GM18861 (cell line): Measurements from ENCODE around the gene TAL1.
"Not testable (repeated sequence)": the region's sequence is repeated elsewhere in the genome, so short reads cannot be mapped to it uniquely, and the experiment has no call there.

Experiments
- ATAC-seq: cut with Tn5 transposase; IDR thresholded peaks from one replicate; pipeline ENCODE4 v1.9.1; 2021; ENCODE audit not compliant: unreplicated experiment

The TAL1 gene

DNA sequence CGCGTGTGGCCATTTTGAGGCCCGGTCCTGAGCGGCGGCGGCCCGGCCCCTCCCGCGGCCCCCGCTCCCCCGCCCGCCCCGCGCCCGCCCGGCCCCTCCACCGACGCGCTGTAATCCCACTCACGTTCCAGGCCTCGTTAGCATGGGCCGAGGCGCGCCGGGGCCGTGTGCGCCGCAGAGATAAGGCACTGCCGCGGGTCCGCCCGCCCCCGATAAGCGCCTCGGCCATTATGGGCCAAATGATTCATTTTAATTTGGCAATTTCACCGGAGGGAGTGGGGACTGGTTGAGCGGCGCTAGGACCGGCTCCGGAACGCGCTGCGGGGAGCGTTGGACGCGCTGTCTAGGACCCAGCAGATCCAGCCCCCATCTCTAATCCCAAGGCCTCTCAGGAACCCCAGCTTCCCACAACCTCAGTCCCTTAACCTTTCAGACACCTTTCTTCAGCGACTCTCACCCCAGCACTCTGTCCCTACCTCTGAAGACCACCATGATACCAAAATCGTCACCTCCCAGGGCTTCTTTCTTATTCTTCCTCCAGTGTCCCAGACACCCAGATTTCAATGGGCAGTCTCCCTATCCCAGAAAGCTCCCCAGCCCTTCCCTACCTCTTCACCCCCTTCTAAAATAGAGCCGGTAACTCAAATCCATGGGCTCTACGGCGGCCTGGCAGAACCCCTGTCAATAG is at the start of gene TAL1:
TSS of gene TAL1 (minus strand) at position 39 of the 688 bp plus-strand sequence. CDS start 6,337 bp downstream, outside the sequence.
- no peak for ATAC-seq

DNA sequence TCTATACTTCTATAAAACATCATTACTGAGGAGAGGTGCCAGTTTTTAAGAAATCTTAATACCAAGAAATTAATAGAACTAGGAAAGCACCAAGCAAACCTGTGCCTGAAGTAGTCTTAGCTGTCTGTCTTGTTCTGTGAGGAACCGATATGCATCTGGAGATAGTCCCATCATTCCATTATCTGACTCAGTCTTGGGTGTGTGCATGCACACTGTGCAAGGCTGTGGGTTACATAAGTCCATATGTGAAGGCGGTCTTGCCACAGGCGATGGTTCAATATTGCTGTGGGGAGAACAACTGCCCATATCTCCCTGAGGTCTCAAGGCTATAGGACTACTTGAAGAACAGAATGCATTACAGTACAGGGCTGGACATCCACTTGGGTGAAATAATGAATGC is 48.1 kb upstream of the TAL1 start:
- no peak for ATAC-seq

DNA sequence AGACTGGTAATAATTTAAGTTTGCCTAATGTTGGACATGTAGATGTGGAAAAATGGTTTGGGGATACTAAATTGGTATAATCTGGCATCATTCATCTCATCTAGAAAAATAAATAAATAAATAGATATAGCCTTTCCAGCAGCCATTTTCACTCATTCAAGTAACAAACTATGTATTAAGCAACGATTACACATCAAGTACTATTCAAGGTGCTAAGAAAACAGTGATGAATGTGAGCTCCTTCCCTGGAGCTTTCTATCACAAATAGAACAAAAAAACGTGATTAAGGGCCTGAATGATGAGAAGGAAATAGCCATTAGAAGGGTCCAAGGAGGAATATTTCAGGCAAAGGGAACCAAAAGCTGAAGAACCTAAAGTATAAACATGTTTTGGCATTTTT is 44.8 kb upstream of the TAL1 start:
- ATAC-seq = no peak

DNA sequence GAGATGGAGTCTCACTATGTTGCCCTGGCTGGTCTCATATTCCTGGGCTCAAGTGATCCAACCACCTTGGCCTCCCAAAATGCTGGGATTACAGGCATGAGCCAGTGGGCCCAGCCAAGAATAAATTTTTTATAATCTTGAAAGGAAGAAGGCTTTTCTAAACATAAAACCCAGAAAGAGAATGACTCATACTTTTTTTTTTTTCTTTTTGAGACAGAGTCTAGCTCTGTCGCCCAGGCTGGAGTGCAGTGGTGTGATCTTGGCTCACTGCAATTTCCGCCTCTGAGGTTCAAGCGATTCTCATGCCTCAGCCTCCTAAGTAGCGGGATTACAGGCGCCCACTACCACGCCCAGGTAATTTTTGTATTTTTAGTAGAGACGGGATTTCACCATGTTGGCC is 43.8 kb upstream of the TAL1 start:
- not testable (repeated sequence) for ATAC-seq

DNA sequence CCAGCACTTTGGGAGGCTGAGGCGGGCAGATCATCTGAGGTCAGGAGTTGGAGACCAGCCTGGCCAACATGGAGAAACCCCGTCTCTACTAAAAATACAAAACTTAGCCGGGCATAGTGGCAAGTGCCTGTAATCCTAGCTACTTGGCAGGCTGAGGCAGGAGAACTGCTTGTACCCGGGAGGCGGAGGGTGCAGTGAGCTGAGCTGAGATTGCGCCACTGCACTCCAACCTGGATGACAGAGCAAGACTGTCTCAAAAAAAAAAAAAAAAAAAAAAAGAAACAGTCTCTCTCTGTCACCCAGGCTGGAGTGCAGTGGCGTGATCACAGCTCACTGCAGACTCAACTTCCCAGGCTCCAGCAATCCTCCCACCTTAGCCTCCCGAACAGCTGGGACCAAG is 33.5 kb upstream of the TAL1 start:
- not testable (repeated sequence) for ATAC-seq

DNA sequence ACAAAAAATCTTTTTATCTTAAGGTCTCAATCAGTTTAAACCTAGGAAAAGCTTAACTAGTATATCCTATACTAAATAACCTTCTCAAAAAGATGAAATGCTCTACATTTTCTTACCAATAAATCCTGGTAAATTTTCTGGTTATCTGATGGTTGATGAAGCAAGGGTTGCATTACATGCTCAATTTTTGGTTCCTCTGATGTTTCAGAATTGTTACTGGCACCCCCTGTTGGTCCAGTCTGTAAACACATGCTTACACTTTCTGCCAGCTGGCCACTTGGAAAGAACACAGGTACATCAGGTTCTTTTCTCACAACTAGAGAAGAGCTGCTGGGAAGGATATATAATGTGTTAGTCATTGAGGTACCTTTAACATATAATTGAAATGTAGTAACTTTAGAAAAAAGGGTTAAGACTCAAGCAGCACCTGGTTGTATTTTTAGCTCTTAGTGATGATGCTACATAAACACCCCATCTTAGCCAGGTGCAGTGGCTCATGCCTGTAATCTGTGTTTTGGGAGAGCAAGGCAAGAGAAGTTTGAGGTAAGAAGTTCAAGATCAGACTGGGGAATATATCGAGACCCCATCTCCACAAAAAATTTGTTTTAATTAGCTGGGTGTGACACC is 30.9 kb upstream of the TAL1 start:
- no peak for ATAC-seq

DNA sequence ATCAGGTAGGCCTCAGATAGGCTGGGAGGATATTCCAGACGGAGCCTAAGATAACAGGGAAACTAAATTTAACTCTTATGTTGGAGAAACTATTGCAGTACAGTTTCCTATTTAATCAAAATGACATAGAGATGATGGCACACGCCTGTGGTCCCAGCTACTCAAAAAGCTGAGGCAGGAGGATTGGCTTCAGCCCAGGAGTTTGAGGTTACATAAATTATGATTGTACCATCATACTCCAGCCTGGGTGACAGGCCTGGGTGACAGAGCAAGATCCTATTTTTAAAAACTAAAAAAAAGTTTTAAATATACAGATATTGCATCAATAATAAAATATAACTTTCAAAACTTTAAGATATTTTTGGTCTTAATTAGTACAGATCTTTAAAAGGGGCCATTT is 25.2 kb upstream of the TAL1 start:
- ATAC-seq = no peak

DNA sequence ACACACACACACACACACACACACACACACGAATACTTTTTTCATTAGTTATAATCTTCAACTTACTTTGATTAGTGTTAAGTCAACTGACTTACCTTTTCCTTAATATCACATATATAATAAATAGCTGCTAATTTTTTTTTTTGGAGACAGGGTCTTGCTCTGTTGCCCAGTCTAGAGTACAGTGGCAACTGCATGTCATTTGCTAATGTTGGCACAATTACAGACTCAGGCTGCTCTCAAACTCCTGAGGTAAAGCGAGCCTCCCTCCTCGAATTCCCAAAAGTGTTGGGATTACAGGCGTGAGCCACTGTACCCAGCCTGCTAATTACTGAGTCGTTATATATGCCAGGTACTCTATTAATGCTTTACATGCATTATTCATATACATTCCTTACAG is 20.8 kb upstream of the TAL1 start:
- no peak for ATAC-seq

DNA sequence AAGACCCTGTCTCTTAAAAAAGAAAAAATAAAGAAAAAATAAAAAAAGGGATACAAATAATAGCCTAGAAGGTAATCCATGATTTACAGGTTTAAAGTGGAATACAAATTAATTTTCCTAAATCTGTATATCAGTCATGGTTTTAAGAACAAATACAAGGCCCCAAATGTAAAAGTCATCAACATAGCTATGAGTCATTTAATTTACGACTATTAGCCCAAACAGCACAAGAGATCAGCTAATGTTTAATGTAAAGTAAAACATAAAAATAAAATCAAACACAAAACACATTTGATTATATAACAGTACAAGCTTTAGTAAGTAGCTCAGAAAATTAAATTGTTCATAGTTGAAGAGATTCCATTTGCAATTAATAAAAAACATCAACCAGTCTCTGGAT is 20.3 kb upstream of the TAL1 start:
- ATAC-seq = no peak

DNA sequence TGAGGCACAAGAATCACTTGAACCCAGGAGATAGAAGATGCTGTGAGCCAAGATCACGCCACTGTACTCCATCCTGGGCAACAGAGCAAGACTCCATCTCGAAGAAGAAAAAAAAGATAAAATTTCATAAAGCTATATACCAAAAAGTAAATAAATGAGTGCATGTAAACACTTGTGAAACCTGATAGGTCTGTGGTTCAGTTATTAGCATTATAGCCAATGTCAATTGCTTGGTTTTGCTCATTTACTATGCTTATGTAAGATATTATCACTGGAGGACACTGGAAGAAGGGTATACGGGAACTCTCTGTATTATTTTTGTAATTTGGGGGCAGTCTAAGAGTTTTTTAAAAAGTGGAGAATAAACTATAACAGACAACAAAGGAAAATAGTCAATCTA is 17.7 kb upstream of the TAL1 start:
- no peak for ATAC-seq

DNA sequence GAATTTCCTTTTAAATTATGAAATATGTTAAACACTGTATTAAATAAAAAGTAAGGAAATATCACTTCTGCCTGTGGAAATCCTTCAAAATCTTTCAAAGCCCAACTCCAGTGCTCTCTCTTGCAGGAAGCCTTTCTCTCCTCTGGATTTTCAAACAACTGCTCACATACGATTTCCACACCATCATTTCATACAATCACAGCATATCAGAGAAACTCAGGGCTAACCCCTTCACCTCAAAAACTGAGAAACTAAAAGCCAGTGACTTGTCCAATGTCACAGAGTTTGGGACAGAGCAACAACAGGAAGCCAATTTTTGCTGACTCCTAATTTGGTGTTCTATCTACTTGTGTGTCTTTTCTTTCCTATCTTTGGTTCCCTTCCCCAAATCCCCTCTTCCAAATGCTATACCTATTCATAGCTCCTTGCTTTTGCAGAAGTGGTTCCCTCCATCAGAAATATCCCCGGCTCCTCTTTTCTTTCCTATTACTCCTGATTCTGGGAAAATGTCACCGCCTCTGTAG is 12.4 kb upstream of the TAL1 start:
- ATAC-seq = no peak

DNA sequence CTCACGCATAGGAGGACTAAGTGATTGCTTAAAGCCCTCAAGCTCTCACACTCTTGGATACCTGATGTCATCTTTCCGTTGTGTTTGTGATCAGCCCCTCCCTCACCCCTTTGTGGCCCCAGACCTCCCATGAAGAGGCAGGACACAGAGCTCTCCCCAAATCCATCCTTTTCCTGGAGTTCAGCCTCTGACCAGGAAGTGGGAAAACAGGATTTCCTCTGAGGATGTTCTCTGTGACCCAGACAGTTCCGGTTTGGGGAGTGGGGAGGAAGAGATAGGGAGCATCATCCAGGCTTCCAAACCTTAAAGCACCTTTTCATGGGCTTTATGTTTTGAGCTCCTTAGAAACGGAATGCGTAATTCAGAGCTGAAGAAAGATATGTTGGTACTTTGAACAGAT is 11.9 kb upstream of the TAL1 start:
- ATAC-seq = no peak

DNA sequence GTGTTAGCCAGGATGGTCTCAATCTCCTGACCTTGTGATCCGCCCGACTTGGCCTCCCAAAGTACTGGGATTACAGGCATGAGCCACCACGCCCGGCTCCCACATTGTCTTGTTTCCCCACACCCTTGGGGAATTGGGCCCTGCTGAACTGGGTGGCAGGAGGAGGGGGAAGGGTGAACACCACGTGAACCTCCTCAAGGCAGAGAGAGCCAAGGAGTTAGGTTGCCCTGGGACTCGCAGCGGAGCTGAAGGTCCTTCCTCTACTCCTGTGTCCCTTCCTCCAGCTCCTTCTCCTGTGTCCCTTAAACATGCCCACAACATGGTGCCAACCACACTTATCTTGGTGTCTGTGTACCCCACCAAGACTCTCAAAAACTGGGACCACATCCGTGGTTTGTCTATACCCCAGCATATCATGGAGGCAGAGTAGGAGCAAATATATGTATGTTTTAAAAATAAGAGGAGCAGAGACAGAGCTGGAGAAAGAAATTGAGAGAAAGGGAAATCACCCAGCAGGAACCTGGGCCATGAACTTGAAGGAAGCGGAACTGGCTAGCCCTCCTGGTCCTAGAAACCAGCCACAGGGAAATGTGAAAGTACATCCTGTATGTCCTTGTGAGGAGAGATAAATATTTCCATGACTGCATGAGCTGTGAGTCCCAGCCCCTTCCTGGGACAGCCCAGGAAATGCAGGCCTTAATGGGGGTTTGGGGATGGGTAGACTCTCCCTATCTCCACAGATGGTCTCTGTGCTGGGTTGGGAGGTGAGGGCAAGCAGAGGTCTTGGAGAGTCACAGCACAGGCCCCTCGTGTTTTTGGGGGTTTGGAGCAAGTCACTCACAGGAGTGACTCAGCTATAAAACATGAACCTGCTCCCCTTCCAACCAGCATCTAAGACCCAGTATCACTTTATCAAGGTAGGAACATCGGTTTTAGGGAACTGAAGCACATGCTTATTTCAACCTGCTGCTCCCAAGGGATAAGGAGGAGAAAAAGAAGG is 9.4 kb upstream of the TAL1 start:
- ATAC-seq = no peak

DNA sequence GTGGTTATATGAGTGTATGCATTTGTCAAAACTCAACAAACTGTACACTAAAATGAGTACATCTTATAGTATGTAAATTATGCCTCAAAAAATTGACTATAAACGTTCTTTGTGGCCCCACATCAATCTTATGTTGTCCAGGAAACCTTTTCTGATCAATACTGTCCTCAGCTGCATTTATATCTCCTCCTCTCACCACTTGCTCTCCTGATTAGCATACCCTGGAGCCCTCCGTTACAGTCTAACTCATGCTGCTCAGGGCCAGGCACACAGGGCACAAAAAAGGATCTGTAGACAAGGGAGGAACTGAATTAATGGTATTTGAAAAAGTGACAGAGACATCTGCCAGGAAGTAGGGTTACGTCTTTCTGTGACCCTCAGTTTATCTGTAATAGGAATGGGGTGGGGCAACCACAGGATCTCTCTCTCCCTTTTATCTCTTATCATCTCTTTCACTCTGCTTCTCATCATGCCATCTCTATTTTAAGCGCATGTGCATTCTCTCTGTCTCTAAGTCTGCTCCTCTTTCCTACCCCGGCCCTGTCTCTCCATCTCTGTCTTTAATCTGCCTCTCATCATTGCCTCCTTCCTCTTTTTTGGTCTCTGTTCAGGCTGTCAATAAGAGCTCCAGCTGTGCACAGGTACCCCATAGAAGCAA is 7.0 kb upstream of the TAL1 start:
- ATAC-seq = no peak

DNA sequence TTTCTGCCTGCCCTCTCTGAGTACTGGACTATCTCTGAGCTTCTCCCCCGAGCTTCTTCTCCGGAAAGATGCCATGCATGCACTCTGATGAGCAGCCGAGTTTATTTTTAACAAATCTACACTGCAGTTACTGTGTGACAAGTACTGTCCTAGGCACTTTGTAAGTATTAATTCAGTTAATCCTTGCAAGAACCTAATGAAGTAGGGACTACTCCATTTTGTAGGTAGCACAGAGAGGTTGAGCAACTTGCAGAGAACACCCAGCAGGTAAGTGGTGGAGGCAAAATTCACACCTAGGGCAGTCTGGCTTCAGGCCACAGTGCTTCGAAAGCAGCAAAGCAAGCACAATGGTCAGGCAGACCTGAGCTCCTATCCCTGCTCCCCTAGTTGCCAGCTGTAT is 3.8 kb upstream of the TAL1 start:
- ATAC-seq = no peak

DNA sequence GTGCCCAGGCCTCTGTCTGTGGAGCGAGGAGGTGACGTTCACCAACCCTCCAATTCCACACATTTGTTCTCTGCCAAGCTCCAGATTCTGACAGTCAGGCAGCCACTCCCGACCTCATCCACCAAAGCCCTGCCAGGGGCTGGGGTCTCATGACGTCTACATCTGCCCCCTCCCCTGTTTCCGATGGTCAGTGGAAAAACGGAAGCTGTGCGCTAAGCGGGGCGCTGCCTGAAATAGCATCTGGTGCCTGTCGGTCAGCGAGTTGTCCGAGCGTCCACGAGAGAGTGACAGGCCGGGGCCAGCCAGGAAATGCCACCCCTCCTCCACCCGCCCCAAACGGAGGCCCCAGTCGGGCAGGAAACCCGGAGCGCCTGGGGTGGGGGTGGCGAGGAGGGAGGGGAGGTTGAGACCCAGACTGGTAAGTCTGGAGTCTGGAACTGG is 3.2 kb upstream of the TAL1 start:
- no peak for ATAC-seq

DNA sequence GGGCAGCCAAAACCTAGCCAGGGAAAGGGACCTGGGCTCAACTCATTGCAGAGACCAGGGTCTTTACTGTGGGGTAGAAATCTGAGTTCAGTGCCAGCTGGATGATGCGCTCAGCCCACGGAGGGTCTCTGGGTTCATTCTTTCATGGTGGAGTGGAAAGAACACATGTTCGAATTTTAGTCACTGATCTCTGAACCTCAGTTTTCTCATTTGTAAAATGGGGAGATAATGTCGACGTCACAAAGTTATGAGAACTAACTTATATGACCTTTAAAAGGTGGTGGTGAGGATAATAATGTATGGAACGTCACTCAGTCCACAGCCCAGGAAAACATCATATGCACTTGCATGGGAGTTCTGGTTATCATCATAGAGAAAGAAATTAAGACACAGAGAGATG is 1.2 kb upstream of the TAL1 start:
- ATAC-seq = no peak

DNA sequence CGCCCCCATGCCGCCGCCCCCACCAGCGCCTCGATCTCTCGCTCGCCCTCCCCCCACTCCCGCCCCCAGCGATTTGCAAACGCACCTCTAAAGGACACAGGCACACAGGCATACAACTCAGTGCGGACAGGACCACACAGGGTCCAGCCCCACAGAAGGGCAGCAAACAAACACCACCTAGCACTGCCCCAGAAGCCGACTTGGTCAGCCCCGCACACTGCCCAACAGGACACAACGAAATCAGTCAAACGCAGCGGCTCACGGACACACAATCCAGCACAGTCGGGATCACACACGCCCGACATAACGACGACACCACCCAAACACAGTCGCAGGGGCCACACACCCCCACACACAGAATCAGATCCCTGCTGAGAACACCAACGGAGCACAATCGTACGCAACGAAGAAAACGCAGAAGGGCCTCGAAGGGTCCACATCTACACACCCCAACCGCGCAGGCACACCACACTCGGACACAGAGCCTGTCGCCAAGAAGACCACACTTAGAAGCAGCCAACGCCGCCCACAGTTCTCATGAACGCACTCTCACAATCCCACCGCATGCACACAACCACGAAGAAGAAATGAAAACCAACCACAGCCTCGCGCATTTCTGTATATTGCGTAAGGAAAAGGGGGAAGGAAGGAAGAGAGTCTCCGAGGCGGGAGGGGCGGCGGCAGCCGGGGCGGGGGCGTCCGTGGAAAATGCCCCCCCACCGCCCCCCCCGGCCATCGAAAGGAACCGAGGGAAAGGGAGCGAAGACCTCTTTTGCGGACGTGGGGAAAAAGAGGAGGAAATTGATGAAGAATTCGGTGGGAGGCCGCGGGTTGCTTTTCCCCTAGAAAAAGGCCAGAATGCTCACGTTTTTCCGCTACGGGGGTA is 481 bp downstream of the TAL1 start:
- ATAC-seq = no peak

DNA sequence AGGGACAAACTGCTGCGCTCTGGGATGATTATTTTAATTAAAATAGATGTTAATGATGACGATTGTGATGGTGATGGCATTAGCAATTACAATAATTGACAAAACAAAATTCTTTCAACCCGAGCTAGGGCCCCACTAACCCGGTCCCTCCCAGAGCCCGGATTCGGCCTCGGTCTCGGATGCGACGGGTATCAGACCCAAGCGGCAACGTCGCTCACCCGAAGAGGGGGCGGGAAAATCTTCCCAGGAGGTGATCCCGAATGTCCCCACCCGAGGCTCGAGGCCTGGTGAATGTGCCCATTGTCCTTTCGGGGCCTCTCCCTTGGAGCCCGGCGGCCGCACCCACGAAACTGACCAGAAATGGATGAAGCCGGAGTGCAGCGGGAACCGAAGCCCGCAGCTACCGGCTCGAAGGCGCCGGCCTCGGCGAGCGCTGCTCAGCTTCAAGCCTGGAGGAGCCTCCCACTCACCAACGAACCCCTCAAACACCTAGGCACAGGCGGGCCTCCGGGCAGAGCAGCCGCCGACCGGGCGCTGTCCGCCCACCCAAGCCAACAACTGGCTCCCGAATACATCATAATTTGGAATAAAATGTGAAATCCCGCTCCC is 1.2 kb downstream of the TAL1 start:
- no peak for ATAC-seq
